Motor neuron (in vitro differentiated cells): ENCODE results near the gene LILRA5. TPM values are rescaled to one million over a fixed set of nuclear protein-coding genes. Genes with fewer than 3 reads are reported as not detected.
"Not testable (repeated sequence)": the region's sequence is repeated elsewhere in the genome, so short reads cannot be mapped to it uniquely, and the experiment has no call there.

Experiments
- ATAC-seq, 8 experiments: fragments of 200-7000 bp; cut with Tn5 transposase; replicated peaks in 6 of 8; 2 replicates each; pipeline ENCODE4 v1.8.0; 2021; ENCODE audit warnings: mild to moderate bottlenecking in 8 of 8, moderate library complexity in 8 of 8
- H3K27ac ChIP-seq, 2 donors: fragments of 250-450 bp; sonication (Bioruptor Pico); 2 replicates each; pipeline ENCODE4 v1.9.0; 2021; ENCODE audit warnings: antibody characterized with exemption in 2 of 2, mild to moderate bottlenecking in 2 of 2, moderate library complexity in 1 of 2
- H3K4me1 ChIP-seq, 2 donors: fragments of 250-450 bp; sonication (Bioruptor Pico); replicated peaks in 1 of 2; 2 replicates each; pipeline ENCODE4 v1.6.1; 2021; ENCODE audit warnings: antibody characterized with exemption in 2 of 2, mild to moderate bottlenecking in 2 of 2, moderate library complexity in 1 of 2
- H3K4me3 ChIP-seq, 5 donors: fragments of 250-450 bp; sonication (Bioruptor Pico); 2 replicates each; pipeline ENCODE4 v1.9.0; 2021; ENCODE audit warnings: antibody characterized with exemption in 5 of 5, mild to moderate bottlenecking in 5 of 5, moderate library complexity in 4 of 5
- WGBS, 10 experiments: fragments of 450-650 bp; shearing (Covaris generic); methylation state at CpG; one replicate each; pipeline ENCODE4 v1.0.0; 2022; 5-methylcytosine and 5-hydroxymethylcytosine counted together
- in situ Hi-C, 9 experiments: fragments of 400-800 bp; cut with MboI; loops; one replicate each; pipeline ENCODE4 v1.15.0; 2021; ENCODE audit warnings: low sequenced_read_pairs in 9 of 9, low pct_unique_long_range_greater_than_20kb in 2 of 9; ENCODE audit not compliant: unreplicated experiment in 9 of 9
- total RNA-seq, 8 experiments: library from RNA; unstranded; fragments of 300-600 nt; gene quantifications; 2 replicates each; pipeline versions ENCODE4 v1.2.3 to v1.2.4, GENCODE V29; 2022

LILRA5 gene
- total RNA-seq, 8 experiments from 2014 or later: 0.28 TPM; not detected in 7

- H3K4me3 ChIP-seq, in situ Hi-C loops, H3K4me1 ChIP-seq, H3K27ac ChIP-seq: not testable (repeated sequence)
- WGBS, 10 experiments: 0 to 100% (median 70%) methylated on average over 1 to 2 of the region's 9 CpGs; no CpG with 5 or more reads in 2 of the 10 experiments
- peak in 1 of 8 experiments; percentile 48 for ATAC-seq
Observed at GRCh38 chr19:54274516-54274915, 38.5 kb downstream of the LILRA5 start.

GRCh38 chr19:54273821-54274220 lies 39.1 kb downstream of the LILRA5 start:
- in situ Hi-C loops: no loop called here
- ATAC-seq: peak in 3 of 8 experiments; percentile 36 to 89 (median 67)
- 0 to 90% (median 60%) methylated on average over 1 to 3 of the region's 3 CpGs; no CpG with 5 or more reads in 1 of the 10 experiments for WGBS, 10 experiments
- no peak overlapping the region for H3K4me3 ChIP-seq
- H3K27ac ChIP-seq: no peak overlapping the region
- H3K4me1 ChIP-seq: no peaks in the 10 kb centered on the region

GRCh38 chr19:54272181-54272580 lies 40.8 kb downstream of the LILRA5 start:
- ATAC-seq, H3K4me1 ChIP-seq, H3K27ac ChIP-seq, in situ Hi-C loops, H3K4me3 ChIP-seq: not testable (repeated sequence)
- 0% methylated on average over 1 of the region's 5 CpGs; no CpG with 5 or more reads in 9 of the 10 experiments for WGBS, 10 experiments

- in situ Hi-C loops, ATAC-seq: not testable (repeated sequence)
Observed at GRCh38 chr19:54271587-54271986, 41.4 kb downstream of the LILRA5 start.

GRCh38 chr19:54271106-54271505 lies 41.9 kb downstream of the LILRA5 start:
- H3K4me3 ChIP-seq: no peak overlapping the region
- H3K27ac ChIP-seq: no peak overlapping the region
- H3K4me1 ChIP-seq: no peaks in the 10 kb centered on the region
- ATAC-seq: no peak
- in situ Hi-C loops: no loop called here
- WGBS, 10 experiments: 20 to 87% (median 60%) methylated on average over 1 to 3 of the region's 8 CpGs; no CpG with 5 or more reads in 7 of the 10 experiments

More at GRCh38 chr19:54271587-54271986, 41.4 kb downstream of the LILRA5 start:
- H3K27ac ChIP-seq, H3K4me1 ChIP-seq, H3K4me3 ChIP-seq: not testable (repeated sequence)
- no CpG with 5 or more reads among the region's 4 CpGs for WGBS, 10 experiments

GRCh38 chr19:54268936-54269335 lies 44.0 kb downstream of the LILRA5 start:
- no peak overlapping the region for H3K27ac ChIP-seq
- ATAC-seq: no peak
- 0 to 58% (median 20%) methylated on average over 1 to 2 of the region's 2 CpGs; no CpG with 5 or more reads in 1 of the 10 experiments for WGBS, 10 experiments

GRCh38 chr19:54266133-54266532 lies 46.8 kb downstream of the LILRA5 start:
- Histone ChIP-seq H3K4me3 (no peak overlapping the region), H3K27ac (no peak overlapping the region), H3K4me1 (no peaks in the 10 kb centered on the region)
- ATAC-seq: peak in 5 of 8 experiments; percentile 40 to 91 (median 65)
- 0 to 13% (median 3%) methylated on average over 1 to 4 of the region's 6 CpGs; no CpG with 5 or more reads in 2 of the 10 experiments for WGBS, 10 experiments
- in situ Hi-C loops: no loop called here

More at GRCh38 chr19:54268936-54269335, 44.0 kb downstream of the LILRA5 start:
- no peak overlapping the region for H3K4me3 ChIP-seq
- H3K4me1 ChIP-seq: no peaks in the 10 kb centered on the region
- in situ Hi-C loops: no loop called here

GRCh38 chr19:54262470-54262869 lies 50.5 kb downstream of the LILRA5 start:
- WGBS, 10 experiments: no CpG with 5 or more reads among the region's 2 CpGs

GRCh38 chr19:54262066-54262465 lies 50.9 kb downstream of the LILRA5 start:
- in situ Hi-C loops: no loop called here
- Histone ChIP-seq H3K27ac (no peak overlapping the region), H3K4me1 (no peaks in the 10 kb centered on the region), H3K4me3 (no peak overlapping the region)
- 49 to 100% (median 77%) methylated on average over 1 to 7 of the region's 11 CpGs; no CpG with 5 or more reads in 4 of the 10 experiments for WGBS, 10 experiments
- ATAC-seq: no peak

More at GRCh38 chr19:54262470-54262869, 50.5 kb downstream of the LILRA5 start:
- Histone ChIP-seq H3K4me1 (no peaks in the 10 kb centered on the region), H3K27ac (no peak overlapping the region), H3K4me3 (no peak overlapping the region)
- ATAC-seq: no peak
- in situ Hi-C loops: no loop called here

- no peak for ATAC-seq
- H3K27ac ChIP-seq: no peak within 1 kb of the TSS
- no peak within 1 kb of the TSS for H3K4me3 ChIP-seq
- in situ Hi-C loops: no loop called here
- no peaks in the 10 kb centered on the region for H3K4me1 ChIP-seq
- 25 to 80% (median 64%) methylated on average over 1 to 7 of the region's 9 CpGs; no CpG with 5 or more reads in 6 of the 10 experiments for WGBS, 10 experiments
Observed at GRCh38 chr19:54257116-54257480, 55.9 kb downstream of the LILRA5 start, which contains the start of gene LILRB5. Gene LILRB5 (minus strand): TSS chr19:54257273. CDS start chr19:54257193, 80 bp downstream.

Other genes starting within 250 kb of the LILRA5 start
- gene VSTM1, start 249.3 kb downstream of the LILRA5 start, total RNA-seq: 1 to 10 TPM in 1 of 8 experiments, not detected in 7; 1.7 TPM
- not detected for gene TARM1, start 231.8 kb downstream of the LILRA5 start, total RNA-seq
- gene OSCAR, start 212.4 kb downstream of the LILRA5 start, total RNA-seq: under 1 TPM; 0.11 to 0.95 (median 0.22) TPM
- 100 to 1,000 TPM; 188 to 271 (median 210) TPM for gene NDUFA3, start 210.3 kb downstream of the LILRA5 start, total RNA-seq
- gene TFPT, start 197.5 kb downstream of the LILRA5 start, total RNA-seq: 10 to 100 TPM; 14.9 to 34.7 (median 20.8) TPM
- gene PRPF31, start 197.4 kb downstream of the LILRA5 start, total RNA-seq: 10 to 100 TPM; 29.5 to 78.7 (median 59.3) TPM
- gene CNOT3, start 175.4 kb downstream of the LILRA5 start, total RNA-seq: 10 to 100 TPM in 4 of 8 experiments, 1 to 10 TPM in 4; 8.4 to 47.1 (median 13.0) TPM
- 10 to 100 TPM in 6 of 8 experiments, 1 to 10 TPM in 2; 8.2 to 12.5 (median 10.9) TPM for gene LENG1, start 153.4 kb downstream of the LILRA5 start, total RNA-seq
- gene TMC4, start 140.0 kb downstream of the LILRA5 start, total RNA-seq: 1 to 10 TPM in 6 of 8 experiments, under 1 TPM in 2; 0.76 to 2.8 (median 1.5) TPM
- 10 to 100 TPM; 20.5 to 59.8 (median 30.3) TPM for gene MBOAT7, start 123.6 kb downstream of the LILRA5 start, total RNA-seq
- 10 to 100 TPM; 29.7 to 69.7 (median 43.1) TPM for gene TSEN34, start 121.9 kb downstream of the LILRA5 start, total RNA-seq
- 1,000 to 10,000 TPM; 1,240 to 1,920 (median 1,801) TPM for gene RPS9, start 112.3 kb downstream of the LILRA5 start, total RNA-seq
- 1 to 10 TPM in 2 of 8 experiments, under 1 TPM in 6; 0.13 to 1.7 (median 0.43) TPM for gene LILRB3, start 90.2 kb downstream of the LILRA5 start, total RNA-seq
- under 1 TPM in 7 of 8 experiments, not detected in 1; 0.05 to 0.56 (median 0.27) TPM for gene LILRA6, start 70.4 kb downstream of the LILRA5 start, total RNA-seq
- gene LILRB5, start 55.9 kb downstream of the LILRA5 start, total RNA-seq: under 1 TPM in 6 of 8 experiments, not detected in 2; under 0.01 to 0.81 (median 0.17) TPM
- under 1 TPM in 5 of 8 experiments, not detected in 3; 0.04 to 0.57 (median 0.18) TPM for gene LILRB2, start 32.1 kb downstream of the LILRA5 start, total RNA-seq
- under 1 TPM in 2 of 8 experiments, not detected in 6; 0.08 to 0.85 TPM for gene LILRA4, start 26.0 kb upstream of the LILRA5 start, total RNA-seq
- gene LAIR1, start 51.8 kb upstream of the LILRA5 start, total RNA-seq: 1 to 10 TPM in 1 of 8 experiments, under 1 TPM in 5, not detected in 2; 0.11 to 2.5 (median 0.68) TPM
- 100 to 1,000 TPM in 5 of 8 experiments, 1 to 10 TPM in 3; 1.7 to 440 (median 160) TPM for gene TTYH1, start 102.3 kb upstream of the LILRA5 start, total RNA-seq
- 100 to 1,000 TPM in 2 of 8 experiments, 10 to 100 TPM in 6; 38.5 to 156 (median 64.7) TPM for gene LENG8, start 136.0 kb upstream of the LILRA5 start, total RNA-seq
- 10 to 100 TPM in 2 of 8 experiments, 1 to 10 TPM in 6; 1.6 to 10.7 (median 3.7) TPM for gene LENG9, start 150.6 kb upstream of the LILRA5 start, total RNA-seq
- 10 to 100 TPM in 4 of 8 experiments, 1 to 10 TPM in 4; 1.4 to 46.9 (median 11.3) TPM for gene CDC42EP5, start 160.1 kb upstream of the LILRA5 start, total RNA-seq
- gene LAIR2, start 189.7 kb upstream of the LILRA5 start, total RNA-seq: not detected